NCI-H446 treated with DMSO at 0.1 percent for 48 hours (cell line): ENCODE data around the gene CHRNA9.
"Not testable (repeated sequence)": the region's sequence is repeated elsewhere in the genome, so short reads cannot be mapped to it uniquely, and the experiment has no call there.

Experiments used
- DNase-seq: peaks from one replicate; lab custom pipeline; 2025; lab: John Stamatoyannopoulos, UW

CHRNA9 gene

DNA sequence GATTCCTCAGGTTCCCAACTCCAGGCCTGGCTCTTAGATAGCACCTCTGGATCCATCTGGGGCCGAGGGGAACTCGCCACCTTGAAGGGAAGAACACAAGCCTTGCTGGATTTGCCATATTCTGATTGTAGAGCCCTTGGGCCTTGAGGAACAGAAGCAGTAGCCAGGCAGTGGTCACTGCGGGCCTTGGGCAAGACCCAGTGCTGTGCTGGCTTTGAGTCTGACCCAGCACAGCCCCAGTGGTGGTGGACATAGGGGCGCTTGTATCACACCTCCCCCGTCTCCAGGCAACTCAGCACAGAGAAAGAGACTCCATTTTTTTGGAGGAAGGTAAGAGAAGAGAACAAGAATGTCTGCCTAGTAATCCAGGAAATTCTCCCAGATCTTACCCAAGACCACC lies 45.5 kb downstream of the CHRNA9 start:
- DNase-seq, result no peak

DNA sequence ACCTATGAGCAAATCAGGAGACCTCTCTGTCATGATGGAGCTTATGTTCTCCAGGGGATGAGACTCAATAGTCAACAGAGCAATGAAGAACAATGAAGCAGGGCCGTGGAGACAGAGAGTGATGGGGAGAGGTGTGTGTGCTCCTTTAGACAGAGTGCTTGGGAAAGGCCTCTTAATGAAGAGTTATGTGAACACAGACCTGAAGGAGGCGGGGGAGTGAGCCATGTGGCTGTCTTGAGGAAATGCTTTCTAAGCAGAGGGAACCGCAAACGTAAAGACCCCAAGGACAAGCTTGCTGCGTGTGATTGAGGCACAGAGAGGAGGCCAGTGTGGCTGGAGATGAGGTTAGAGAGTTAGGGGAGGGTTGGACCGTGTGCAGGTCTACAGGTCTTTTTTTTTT lies 53.1 kb downstream of the CHRNA9 start:
- no peak for DNase-seq

- DNase-seq, result no peak
Measured at GRCh38 chr4:40389986-40390385, 54.9 kb downstream of the CHRNA9 start.

GRCh38 chr4:40392241-40392640 lies 57.1 kb downstream of the CHRNA9 start:
- not testable (repeated sequence) for DNase-seq

DNA sequence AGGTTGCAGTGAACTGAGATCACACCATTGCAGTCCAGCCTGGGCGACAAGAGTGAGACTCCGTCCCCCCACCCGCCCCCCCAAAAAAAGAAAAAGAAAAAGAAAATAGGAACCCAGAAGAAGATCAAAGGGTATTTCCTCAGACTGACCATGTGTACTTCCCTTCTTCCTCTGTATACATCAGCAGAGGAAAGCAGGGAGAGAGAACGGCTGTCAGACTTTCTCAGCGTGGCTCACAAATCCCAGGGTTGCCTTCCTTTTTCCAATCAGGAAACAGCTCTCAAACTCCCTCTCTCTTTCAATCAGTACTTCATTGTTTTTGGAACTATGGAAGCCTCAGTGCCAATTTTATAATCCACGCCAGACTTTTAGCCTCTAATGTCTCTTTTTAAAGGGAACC lies 59.1 kb downstream of the CHRNA9 start:
- DNase-seq, result no peak

DNA sequence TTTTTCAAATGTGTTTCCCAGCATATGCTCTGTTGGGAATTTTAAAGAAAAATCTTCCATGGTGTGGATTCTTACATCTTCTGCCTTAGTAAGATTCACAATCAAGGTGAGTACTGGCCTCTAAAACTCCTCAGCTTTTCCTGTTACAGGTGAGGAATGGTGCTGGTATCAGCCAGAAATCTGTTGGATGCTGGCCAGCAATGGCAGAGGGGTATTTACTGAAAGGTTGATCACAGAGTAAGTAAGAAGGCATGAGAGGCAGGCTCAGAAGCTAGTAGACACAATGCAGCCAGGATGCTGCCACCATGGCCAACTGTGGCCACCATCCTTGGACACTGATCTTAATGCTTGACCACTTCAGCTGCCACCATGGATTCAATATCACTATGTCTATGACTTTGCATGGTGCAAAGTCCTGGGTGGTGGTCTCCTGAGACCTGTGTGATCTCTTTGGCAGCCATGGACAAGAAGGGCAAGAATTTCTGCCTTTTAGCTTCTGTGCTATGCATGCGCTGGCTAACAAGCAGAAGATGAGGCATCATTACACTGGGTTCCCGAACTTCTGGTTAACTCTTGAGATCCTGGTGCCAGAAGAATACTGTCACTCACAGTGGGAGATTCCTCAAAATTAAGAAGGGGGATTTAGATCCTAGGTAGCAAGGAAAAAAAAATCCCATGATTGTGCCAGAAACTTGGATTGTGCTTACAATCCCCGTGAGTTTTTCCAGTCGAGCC lies 60.2 kb downstream of the CHRNA9 start:
- no peak for DNase-seq

DNA sequence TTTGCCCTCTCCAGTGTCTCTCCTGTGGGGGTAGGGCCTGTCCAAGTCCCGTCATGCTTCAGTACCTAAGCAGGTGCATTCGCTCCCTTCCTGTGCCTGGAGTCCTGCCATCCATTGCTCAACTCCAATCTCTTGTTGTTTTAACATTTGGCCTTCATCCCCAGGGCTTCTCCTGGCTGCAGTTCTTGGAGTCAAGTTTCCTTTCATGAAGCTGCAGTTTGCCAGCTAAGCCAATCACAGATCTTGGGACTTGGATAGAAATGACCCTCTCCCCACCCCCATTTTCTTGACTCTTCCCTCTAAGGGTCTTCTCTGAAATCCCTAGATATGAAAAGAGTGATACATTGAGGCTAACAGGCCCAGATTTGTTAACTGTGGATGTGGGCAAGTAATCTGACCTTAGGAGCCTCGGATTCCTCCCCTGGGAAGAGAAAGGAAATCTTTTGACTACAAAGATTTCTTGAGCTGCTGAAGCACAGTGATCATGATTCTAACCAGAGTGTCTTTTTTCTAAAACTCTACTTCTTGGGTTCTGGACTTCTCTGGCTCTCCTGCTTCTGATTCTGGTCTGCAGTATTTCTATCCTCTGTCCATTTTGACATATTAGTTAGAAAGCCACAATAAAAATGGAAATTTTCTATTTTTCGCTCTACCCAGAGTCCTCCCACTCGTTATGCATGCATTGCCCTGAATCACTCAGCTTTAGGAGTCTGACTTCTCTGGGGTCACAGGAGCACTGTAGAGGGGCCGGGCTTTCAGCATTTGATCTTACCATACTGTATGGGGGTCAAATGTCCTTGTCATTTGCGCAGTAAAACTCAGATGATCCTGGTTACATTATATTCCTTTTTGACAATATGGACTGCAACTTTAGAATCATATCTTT lies 61.0 kb downstream of the CHRNA9 start:
- no peak for DNase-seq

DNA sequence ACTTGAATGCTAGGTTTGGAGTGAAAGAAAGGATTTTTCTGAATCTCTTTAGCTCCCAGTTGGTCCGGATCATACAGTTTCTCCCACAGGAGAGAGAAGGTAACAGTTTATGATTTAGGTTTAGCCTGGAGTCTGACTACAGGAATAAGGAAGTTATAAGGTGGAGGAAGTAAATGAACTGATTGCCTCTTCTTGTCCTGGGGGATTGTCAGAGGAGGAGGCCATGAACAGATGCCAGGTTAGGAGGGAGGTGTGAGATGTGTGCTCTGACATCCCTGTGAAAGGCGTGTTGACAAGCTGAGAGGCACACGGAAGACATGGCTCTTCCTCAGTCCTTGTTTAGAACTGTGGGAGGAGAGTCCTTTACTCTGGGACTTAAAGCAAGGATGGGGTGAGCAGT lies 64.4 kb downstream of the CHRNA9 start:
- DNase-seq, result no peak

DNA sequence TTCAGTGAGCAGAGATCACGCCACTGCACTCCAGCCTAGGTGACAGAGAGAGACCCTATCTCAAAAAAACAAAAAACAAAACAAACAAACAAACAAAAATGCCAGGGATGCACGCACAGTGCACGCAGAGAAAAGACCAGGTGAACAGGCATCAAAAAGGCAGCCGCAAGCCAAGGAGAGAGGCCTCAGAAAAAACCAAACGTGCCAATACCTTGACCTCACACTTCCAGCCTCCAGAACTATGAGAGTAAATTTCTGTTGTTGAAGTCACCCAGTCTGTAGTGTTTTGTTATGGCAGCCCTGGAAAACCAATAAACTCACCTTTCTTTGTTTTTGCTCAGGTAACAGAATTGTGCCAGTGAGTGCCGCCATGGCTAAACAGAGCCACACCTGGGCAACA lies 66.0 kb downstream of the CHRNA9 start:
- DNase-seq, result no peak

DNA sequence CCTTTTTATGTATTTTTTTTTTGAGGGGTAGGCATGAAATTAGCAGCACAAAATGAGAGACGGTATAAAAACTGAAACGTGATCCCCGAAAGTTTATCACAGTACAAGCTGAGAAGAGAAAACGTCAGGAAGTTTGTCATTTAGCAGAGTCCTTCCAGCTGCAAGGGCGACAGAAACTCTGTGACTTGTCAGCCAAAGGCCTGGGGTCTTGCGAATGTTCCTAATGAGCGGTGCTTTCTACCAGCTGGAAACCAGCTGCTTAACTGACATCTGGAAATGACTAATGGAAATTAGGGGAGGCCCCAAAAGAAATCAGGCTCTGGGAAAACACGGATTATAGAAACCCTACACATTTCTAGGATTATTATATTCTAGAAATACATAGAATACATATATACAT lies 66.5 kb downstream of the CHRNA9 start:
- no peak for DNase-seq

DNA sequence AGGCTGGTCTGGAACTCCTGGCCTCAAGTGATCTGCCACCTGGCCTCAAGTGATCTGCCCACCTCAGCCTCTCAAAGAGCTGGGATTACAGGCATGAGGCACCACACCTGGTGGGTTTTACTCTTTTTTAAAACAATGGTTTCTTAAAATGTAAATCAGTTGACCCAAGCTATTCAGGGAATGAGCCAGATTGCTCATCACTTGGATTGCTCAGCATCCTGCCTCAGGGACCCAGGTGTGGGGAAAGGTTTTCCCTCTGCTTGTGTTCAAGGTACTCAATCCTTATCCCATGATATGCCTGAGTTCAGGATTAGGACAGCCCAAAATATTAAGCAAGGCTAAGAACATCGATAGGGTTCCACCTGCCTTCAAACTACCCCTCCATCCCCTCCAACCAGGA lies 67.4 kb downstream of the CHRNA9 start:
- DNase-seq, result no peak

DNA sequence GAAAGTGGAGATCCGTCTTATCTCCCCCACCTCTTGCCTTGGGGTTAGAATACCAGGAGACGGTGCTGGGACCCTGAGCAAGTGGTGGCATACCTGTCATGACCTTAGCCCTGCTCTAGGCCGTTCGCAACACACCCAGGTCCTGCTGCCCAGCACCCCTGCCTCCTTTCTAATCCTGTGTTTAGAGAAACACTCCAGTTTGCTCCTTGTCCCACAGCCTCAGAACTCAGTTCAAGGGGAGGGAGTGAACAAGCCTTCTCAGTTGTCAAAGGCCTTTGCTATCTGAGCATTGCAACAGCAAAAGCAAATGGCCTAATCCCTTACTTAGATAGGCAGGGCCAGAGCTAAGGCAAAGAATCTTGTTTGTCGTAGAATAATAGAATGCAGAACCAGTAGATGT lies 67.9 kb downstream of the CHRNA9 start:
- DNase-seq, result no peak
